Measurements from ENCODE around the gene PHLPP2. TPM values are rescaled to one million over a fixed set of nuclear protein-coding genes. Genes with fewer than 3 reads are reported as not detected.
"Not testable (repeated sequence)": the region's sequence is repeated elsewhere in the genome, so short reads cannot be mapped to it uniquely, and the experiment has no call there.

Gene PHLPP2
- total and polyA plus RNA-seq, 2 experiments from 2014 or later = 7.4 to 15.0 TPM

DNA sequence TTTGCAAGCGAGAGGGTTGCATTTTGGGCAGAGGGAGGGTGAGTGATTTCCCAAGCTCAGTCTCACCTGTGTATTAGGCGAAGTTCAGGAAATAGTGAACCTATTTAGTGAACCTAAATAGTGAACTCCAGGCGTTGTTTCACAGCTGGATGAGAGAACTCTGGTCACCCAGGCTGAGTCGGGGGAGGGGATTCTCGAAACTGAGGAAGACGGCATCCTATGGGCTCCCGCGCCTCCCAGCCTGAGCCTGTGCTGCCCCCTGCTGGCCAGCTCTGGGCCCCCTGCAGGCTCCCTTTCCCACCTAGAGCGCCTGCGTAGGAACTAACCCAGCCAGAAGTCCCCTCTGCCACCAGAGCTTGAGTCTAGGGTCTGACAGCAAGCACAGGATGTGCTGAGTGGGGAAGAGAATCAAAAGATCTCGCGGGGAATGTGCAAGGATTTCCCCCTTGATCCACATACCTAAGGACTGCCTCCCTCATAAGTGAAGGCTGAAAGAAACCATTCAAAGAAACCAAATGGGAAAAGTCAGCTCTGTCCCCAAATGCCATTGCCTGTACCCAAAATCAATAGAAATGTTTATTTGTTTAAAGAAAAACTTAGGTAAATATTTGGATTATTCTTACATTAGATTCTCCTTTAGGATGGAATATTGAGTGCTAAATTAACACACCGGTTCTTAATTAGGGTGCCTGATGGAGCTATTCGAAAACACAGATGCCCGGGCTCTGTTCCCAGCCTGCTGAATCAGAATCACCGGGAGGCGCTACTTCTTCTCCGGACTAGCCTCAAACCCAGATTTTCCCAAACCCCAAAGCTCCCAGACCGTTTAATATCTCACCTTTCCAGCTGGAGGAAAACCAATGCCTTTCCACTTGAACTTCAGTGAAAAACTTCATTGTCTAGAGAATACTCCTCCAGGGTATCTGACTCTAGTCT, 113.3 kb downstream of the PHLPP2 start:
- no peak overlapping the region for H2AFZ ChIP-seq
- peak; percentile 88 for DNase-seq (ENCODE audit: low spot score)
- no peaks in the 10 kb centered on the region for H3K79me2 ChIP-seq
- WGBS (ENCODE audit: low lambda C conversion rate, missing lambda C conversion rate) = 21% methylated on average over 19 of the region's 19 CpGs
- H3K9me3 ChIP-seq (ENCODE audit: low read depth) = no peaks in the 10 kb centered on the region
- no peaks in the 10 kb centered on the region for H3K27me3 ChIP-seq
- no peak overlapping the region for H3K27ac ChIP-seq
- no peaks in the 10 kb centered on the region for H4K20me1 ChIP-seq (ENCODE audit: insufficient read depth, poor library complexity, severe bottlenecking)
- no peaks in the 10 kb centered on the region for H3K9me2 ChIP-seq (replicated peaks; ENCODE audit: insufficient read depth)
- TF ChIP-seq EZH2 (IDR thresholded peaks at IDR 0.05; ENCODE audit: borderline replicate concordance) = no peak
- TF ChIP-seq, protein P1, sequence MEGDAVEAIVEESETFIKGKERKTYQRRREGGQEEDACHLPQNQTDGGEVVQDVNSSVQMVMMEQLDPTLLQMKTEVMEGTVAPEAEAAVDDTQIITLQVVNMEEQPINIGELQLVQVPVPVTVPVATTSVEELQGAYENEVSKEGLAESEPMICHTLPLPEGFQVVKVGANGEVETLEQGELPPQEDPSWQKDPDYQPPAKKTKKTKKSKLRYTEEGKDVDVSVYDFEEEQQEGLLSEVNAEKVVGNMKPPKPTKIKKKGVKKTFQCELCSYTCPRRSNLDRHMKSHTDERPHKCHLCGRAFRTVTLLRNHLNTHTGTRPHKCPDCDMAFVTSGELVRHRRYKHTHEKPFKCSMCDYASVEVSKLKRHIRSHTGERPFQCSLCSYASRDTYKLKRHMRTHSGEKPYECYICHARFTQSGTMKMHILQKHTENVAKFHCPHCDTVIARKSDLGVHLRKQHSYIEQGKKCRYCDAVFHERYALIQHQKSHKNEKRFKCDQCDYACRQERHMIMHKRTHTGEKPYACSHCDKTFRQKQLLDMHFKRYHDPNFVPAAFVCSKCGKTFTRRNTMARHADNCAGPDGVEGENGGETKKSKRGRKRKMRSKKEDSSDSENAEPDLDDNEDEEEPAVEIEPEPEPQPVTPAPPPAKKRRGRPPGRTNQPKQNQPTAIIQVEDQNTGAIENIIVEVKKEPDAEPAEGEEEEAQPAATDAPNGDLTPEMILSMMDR (IDR thresholded peaks at IDR 0.05; ENCODE audit: poor library complexity) = peak; percentile 92
- no peak overlapping the region for H3K4me3 ChIP-seq
- H3K4me2 ChIP-seq = peak overlapping the region; percentile 67
- H3K4me1 ChIP-seq (ENCODE audit: insufficient read depth) = no peaks in the 10 kb centered on the region
- no peaks in the 10 kb centered on the region for H3K36me3 ChIP-seq (replicated peaks; ENCODE audit: insufficient read depth, low read depth)

DNA sequence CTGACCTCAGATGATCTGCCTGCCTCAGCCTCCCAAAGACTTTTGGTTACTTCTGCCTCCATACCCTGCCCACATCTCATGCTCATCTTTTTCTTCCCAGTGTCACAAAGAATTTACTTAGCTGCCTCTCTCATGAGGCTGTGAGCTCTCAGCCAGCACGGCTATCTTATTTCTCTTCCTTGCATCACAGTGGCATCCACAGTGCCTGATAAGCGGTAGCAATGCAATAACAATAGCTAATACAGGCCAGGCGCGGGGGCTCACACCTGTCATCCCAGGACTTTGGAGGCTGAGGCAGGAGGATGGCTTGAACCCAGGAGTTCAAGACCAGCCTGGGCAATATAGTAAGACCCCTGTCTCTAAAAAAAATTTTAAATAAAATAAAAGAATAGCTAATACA, 114.1 kb downstream of the PHLPP2 start:
- 75% methylated on average over 4 of the region's 4 CpGs for WGBS (ENCODE audit: low lambda C conversion rate, missing lambda C conversion rate)
- Histone ChIP-seq H3K27ac (no peak overlapping the region), H3K36me3 (replicated peaks; ENCODE audit: insufficient read depth, low read depth) (no peaks in the 10 kb centered on the region), H3K9me2 (replicated peaks; ENCODE audit: insufficient read depth) (no peaks in the 10 kb centered on the region), H3K4me2 (peak overlapping the region; percentile 67), H3K27me3 (no peaks in the 10 kb centered on the region), H3K79me2 (no peaks in the 10 kb centered on the region), H3K9me3 (ENCODE audit: low read depth) (no peaks in the 10 kb centered on the region), H3K4me3 (no peak overlapping the region), H3K4me1 (ENCODE audit: insufficient read depth) (no peaks in the 10 kb centered on the region), H2AFZ (no peak overlapping the region), H4K20me1 (ENCODE audit: insufficient read depth, poor library complexity, severe bottlenecking) (no peaks in the 10 kb centered on the region)
- no peak for DNase-seq (ENCODE audit: low spot score)
- no peak for TF ChIP-seq EZH2phosphoT487 (IDR thresholded peaks at IDR 0.05; ENCODE audit: low read depth, severe bottlenecking, unreplicated experiment)

DNA sequence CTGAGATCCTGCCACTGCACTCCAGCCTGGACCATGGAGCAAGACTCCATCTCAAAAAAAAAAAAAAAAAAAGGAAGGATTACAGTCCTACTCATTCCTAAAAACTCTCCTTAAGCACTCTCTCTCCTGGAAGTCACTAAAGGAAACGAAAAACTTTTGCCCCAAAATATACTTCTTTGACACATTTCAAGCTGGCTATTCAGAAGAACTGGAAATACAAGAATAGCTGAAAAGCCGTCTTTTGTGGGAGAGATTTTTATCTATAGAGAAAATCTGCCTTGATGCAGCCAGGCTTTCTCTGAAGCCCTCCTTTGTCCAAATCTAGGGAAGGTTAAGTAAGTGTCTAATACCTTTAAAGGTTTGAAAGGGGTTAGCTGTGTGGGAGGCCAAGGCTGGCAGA, 115.4 kb downstream of the PHLPP2 start:
- Histone ChIP-seq H3K4me2 (no peak overlapping the region), H3K36me3 (replicated peaks; ENCODE audit: insufficient read depth, low read depth) (no peaks in the 10 kb centered on the region), H3K4me3 (no peak overlapping the region), H3K79me2 (no peaks in the 10 kb centered on the region), H3K4me1 (ENCODE audit: insufficient read depth) (no peaks in the 10 kb centered on the region), H4K20me1 (ENCODE audit: insufficient read depth, poor library complexity, severe bottlenecking) (no peaks in the 10 kb centered on the region), H3K27ac (no peak overlapping the region), H3K27me3 (no peaks in the 10 kb centered on the region), H3K9me2 (replicated peaks; ENCODE audit: insufficient read depth) (no peaks in the 10 kb centered on the region), H3K9me3 (ENCODE audit: low read depth) (no peaks in the 10 kb centered on the region), H2AFZ (no peak overlapping the region)
- TF ChIP-seq, protein P1 (IDR thresholded peaks at IDR 0.05; ENCODE audit: poor library complexity) = no peak
- TF ChIP-seq EZH2phosphoT487 (IDR thresholded peaks at IDR 0.05; ENCODE audit: low read depth, severe bottlenecking, unreplicated experiment) = no peak
- no peak for TF ChIP-seq EZH2 (IDR thresholded peaks at IDR 0.05; ENCODE audit: borderline replicate concordance)
- no peak for DNase-seq (ENCODE audit: low spot score)
- 61% methylated on average over 2 of the region's 2 CpGs for WGBS (ENCODE audit: low lambda C conversion rate, missing lambda C conversion rate)

DNA sequence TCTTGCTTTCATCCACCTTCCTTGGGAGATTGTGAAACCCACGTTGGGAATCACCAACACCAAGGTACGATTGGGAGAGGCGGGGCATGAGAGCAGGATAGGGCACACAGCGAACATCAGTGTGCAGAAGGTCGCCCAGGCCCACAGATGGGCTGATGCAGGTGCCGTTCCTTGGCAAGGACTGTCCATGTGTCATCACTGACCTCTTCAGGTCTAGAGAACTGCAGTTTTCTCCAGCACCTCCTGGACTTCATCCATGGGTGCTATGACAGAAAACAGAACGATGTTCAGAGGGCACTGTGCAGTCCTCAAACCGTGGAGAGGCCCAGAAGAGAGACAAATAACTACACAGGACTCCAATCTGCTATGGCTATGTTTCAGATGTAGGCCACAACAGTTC, 123.7 kb downstream of the PHLPP2 start:
- Histone ChIP-seq H3K9me2 (replicated peaks; ENCODE audit: insufficient read depth) (no peaks in the 10 kb centered on the region), H3K4me1 (ENCODE audit: insufficient read depth) (no peaks in the 10 kb centered on the region), H3K79me2 (no peaks in the 10 kb centered on the region), H3K36me3 (replicated peaks; ENCODE audit: insufficient read depth, low read depth) (no peaks in the 10 kb centered on the region), H2AFZ (no peak overlapping the region), H3K9me3 (ENCODE audit: low read depth) (no peaks in the 10 kb centered on the region), H4K20me1 (ENCODE audit: insufficient read depth, poor library complexity, severe bottlenecking) (no peaks in the 10 kb centered on the region), H3K27me3 (no peaks in the 10 kb centered on the region), H3K27ac (no peak overlapping the region), H3K4me3 (no peak overlapping the region), H3K4me2 (no peak overlapping the region)
- no peak for DNase-seq (ENCODE audit: low spot score)
- 91% methylated on average over 8 of the region's 8 CpGs for WGBS (ENCODE audit: low lambda C conversion rate, missing lambda C conversion rate)
- TF ChIP-seq, protein P1 (IDR thresholded peaks at IDR 0.05; ENCODE audit: poor library complexity) = no peak
- TF ChIP-seq EZH2 (IDR thresholded peaks at IDR 0.05; ENCODE audit: borderline replicate concordance) (no peak), EZH2phosphoT487 (IDR thresholded peaks at IDR 0.05; ENCODE audit: low read depth, severe bottlenecking, unreplicated experiment) (no peak)

DNA sequence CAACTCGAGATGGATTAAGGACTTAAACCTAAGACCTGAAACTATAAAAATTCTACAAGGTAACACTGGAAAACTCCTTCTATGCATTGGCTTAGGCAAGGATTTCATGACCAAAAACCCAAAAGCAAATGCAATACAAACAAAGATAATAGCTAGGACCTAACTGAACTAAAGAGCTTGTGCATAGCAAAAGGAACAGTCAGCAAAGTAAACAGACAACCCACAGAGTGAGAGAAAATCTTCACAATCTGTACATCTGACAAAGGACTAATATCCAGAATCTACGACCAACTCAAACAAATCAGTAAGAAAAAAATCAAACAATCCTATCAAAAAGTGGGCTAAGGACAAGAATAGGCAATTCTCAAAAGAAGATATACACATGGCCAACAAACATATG, 126.1 kb downstream of the PHLPP2 start:
- not testable (repeated sequence) for H3K36me3 ChIP-seq (replicated peaks; ENCODE audit: insufficient read depth, low read depth); H3K4me2 ChIP-seq; H4K20me1 ChIP-seq (ENCODE audit: insufficient read depth, poor library complexity, severe bottlenecking); H3K27me3 ChIP-seq; H2AFZ ChIP-seq; H3K4me1 ChIP-seq (ENCODE audit: insufficient read depth); H3K9me3 ChIP-seq (ENCODE audit: low read depth); DNase-seq (ENCODE audit: low spot score); H3K79me2 ChIP-seq; H3K4me3 ChIP-seq; H3K9me2 ChIP-seq (replicated peaks; ENCODE audit: insufficient read depth); H3K27ac ChIP-seq
- 43% methylated on average over 2 of the region's 2 CpGs for WGBS (ENCODE audit: low lambda C conversion rate, missing lambda C conversion rate)

DNA sequence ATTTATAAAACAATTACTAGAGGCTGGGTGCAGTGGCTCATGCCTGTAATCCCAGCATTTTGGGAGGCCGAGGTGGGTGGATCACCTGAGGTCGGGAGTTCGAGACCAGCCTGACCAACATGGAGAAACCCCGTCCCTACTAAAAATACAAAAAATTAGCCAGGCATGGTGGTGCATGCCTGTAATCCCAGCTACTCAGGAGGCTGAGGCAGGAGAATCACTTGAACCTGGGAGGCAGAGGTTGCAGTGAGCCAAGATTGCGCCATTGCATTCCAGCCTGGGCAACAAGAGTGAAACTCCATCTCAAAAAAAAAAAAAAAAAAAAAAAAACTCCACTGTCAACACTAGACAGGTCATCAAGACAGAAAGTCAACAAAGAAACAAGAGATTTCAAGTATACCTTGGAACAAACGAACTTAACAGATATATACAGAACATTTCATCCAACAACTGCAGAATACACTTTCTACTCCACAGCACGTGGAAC, 129.1 kb downstream of the PHLPP2 start:
- WGBS (ENCODE audit: low lambda C conversion rate, missing lambda C conversion rate) = 85% methylated on average over 7 of the region's 7 CpGs
- H3K4me1 ChIP-seq (ENCODE audit: insufficient read depth); H3K9me3 ChIP-seq (ENCODE audit: low read depth); H3K4me2 ChIP-seq; H3K27ac ChIP-seq; DNase-seq (ENCODE audit: low spot score); H3K36me3 ChIP-seq (replicated peaks; ENCODE audit: insufficient read depth, low read depth); H3K9me2 ChIP-seq (replicated peaks; ENCODE audit: insufficient read depth); H3K79me2 ChIP-seq; H3K27me3 ChIP-seq; H3K4me3 ChIP-seq; H4K20me1 ChIP-seq (ENCODE audit: insufficient read depth, poor library complexity, severe bottlenecking); H2AFZ ChIP-seq: not testable (repeated sequence)

All from hepatocyte (in vitro differentiated cells).